Caco-2 (cell line): ENCODE data around the gene PRR36. TPM values are rescaled to one million over a fixed set of nuclear protein-coding genes. Genes with fewer than 3 reads are reported as not detected.

ENCODE experiments used
- BruUV-seq: library from RNA; stranded (reverse); fragments of 400-500 nt; replicated peaks from 2 replicates; lab custom pipeline; 2021; lab: Mats Ljungman, UMichigan
- CTCF ChIA-PET: fragments of 300-600 bp; sonication (Branson Sonifier 250); formaldehyde crosslinking; loops from one replicate; lab custom pipeline; 2022; ENCODE audit warnings: antibody characterized with exemption; lab: Charles Lee
- POLR2A ChIA-PET: fragments of 300-600 bp; sonication (Branson Sonifier 250); formaldehyde crosslinking; loops from one replicate; lab custom pipeline; 2022; ENCODE audit warnings: antibody characterized with exemption; lab: Charles Lee
- DNase-seq, 2 experiments: peaks; one replicate each; pipeline versions ENCODE4 v3.0.0 to v3.0.0-alpha.2; 2020 to 2022
- H3K27me3 ChIP-seq: replicated peaks from 2 replicates; pipeline ENCODE4 v1.6.0; 2011; ENCODE audit warnings: low read length; ENCODE audit not compliant: control insufficient read depth, insufficient read depth
- H3K36me3 ChIP-seq: 2 replicates; pipeline ENCODE4 v1.5.1; 2011; ENCODE audit warnings: low read length; ENCODE audit not compliant: control insufficient read depth, insufficient read depth
- H3K4me1 ChIP-seq: fragments of 250-450 bp; sonication (Bioruptor Pico); 2 replicates; pipeline ENCODE4 v1.5.1; 2020; ENCODE audit warnings: mild to moderate bottlenecking
- H3K4me3 ChIP-seq: 2 replicates; pipeline ENCODE4 v1.5.1; 2011; ENCODE audit warnings: low read depth, mild to moderate bottlenecking, control low read depth, low read length
- H3K9me3 ChIP-seq: fragments of 250-450 bp; sonication (Bioruptor Pico); 2 replicates; pipeline ENCODE4 v1.5.1; 2020; ENCODE audit warnings: mild to moderate bottlenecking, moderate library complexity
- H3K27ac Mint-ChIP-seq: one replicate; pipeline ENCODE4 v1.8.0; 2022; ENCODE audit warnings: mixed read lengths; ENCODE audit not compliant: unreplicated experiment
- H3K27me3 Mint-ChIP-seq: one replicate; pipeline ENCODE4 v1.8.0; 2022; ENCODE audit warnings: mixed read lengths; ENCODE audit not compliant: insufficient read depth, unreplicated experiment
- H3K36me3 Mint-ChIP-seq: one replicate; pipeline ENCODE4 v1.8.0; 2022; ENCODE audit warnings: mild to moderate bottlenecking, mixed read lengths; ENCODE audit not compliant: insufficient read depth, unreplicated experiment
- H3K4me1 Mint-ChIP-seq: one replicate; pipeline ENCODE4 v1.8.0; 2022; ENCODE audit warnings: low read depth, mixed read lengths; ENCODE audit not compliant: unreplicated experiment
- H3K4me3 Mint-ChIP-seq: one replicate; pipeline ENCODE4 v1.8.0; 2022; ENCODE audit warnings: mild to moderate bottlenecking, moderate library complexity, mixed read lengths; ENCODE audit not compliant: unreplicated experiment
- H3K9me3 Mint-ChIP-seq: one replicate; pipeline ENCODE4 v1.8.0; 2022; ENCODE audit warnings: mixed read lengths; ENCODE audit not compliant: unreplicated experiment
- intact Hi-C: fragments of 100-400 bp; cut with micrococcal nuclease; formaldehyde crosslinking; loops from one replicate; pipeline ENCODE4 v1.10.0; 2022; ENCODE audit not compliant: unreplicated experiment
- total RNA-seq: library from RNA; stranded (reverse); gene quantifications from 2 replicates; pipeline ENCODE4 v1.2.3, GENCODE V29; 2022
- TF ChIP-seq, protein P1 (sequence below), 2 experiments: fragments of 200-600 bp in 1 of 2; IDR thresholded peaks; 1 replicate in 1 of 2; 2 replicates in 1 of 2; pipeline versions ENCODE4 v1.5.1 to v1.8.0; 2011 to 2022; ENCODE audit warnings: antibody characterized with exemption in 1 of 2, control low read depth in 1 of 2, inconsistent platforms in 1 of 2, low read depth in 1 of 2, low read length in 1 of 2, mild to moderate bottlenecking in 1 of 2, moderate library complexity in 1 of 2; ENCODE audit not compliant: insufficient read depth in 1 of 2, severe bottlenecking in 1 of 2, unreplicated experiment in 1 of 2

The PRR36 gene
- total RNA-seq, 1 experiment from 2014 or later, result 3.7 TPM

DNA sequence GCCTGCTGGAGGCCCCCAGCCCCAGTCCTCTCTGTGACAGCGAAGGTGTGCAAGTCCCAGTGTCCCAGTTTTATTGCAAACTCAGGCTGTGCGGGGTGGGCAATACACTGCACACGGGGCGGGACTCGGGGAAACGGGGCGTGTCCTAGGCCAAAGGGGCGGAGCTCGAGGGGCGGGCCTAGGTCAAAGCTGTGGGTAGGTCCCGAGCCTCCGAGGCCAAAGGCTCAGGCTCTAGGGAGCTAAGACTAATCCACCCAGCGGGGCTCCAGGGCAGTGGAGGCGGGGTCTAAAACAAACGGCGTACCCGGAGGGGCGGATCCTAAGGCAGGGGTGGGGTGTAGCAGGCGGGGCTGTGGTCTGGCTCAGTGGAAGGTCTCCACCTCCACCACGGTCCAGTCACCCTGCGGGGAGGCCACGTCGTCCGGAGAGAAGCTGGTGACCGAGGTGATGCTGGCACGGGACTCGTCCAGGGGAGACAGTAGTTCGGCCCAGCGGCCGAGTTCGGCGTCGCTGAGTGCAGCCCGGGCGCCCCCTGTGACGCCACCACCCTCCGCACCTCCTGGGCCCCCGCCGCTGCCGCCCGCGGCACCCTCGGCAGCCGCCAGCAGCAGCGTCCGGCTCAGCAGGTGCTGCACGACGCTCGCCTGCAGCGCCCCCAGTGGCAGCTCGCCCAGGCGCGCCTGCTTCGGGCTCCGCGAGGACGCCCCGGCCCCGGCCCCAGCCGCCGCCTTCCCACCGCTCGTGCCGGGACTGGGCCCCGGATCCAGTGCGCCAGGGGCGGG lies 5.3 kb downstream of the PRR36 start:
- BruUV-seq, result no TSS peak
- Histone ChIP-seq H3K4me3 (peak overlapping the region; percentile 77), H3K27me3 (no peaks in the 10 kb centered on the region; the same call in 1 of the 2 replicates), H3K36me3 (no peaks in the 10 kb centered on the region), H3K4me1 (peaks cover 7% of the 10 kb centered on the region), H3K9me3 (no peaks in the 10 kb centered on the region)
- peak; percentile 92 to 94 for DNase-seq
- no peaks in the 10 kb centered on the region for H3K27me3 Mint-ChIP-seq
- intact Hi-C loops, result loop anchor here (1.0 to 2.0 kb wide), 2 partner anchors 34 to 51 kb away; partner anchors contain the start of genes MAP2K7 and SNAPC2
- H3K36me3 Mint-ChIP-seq, result peaks cover 19% of the 10 kb centered on the region
- peaks cover 9% of the 10 kb centered on the region for H3K4me1 Mint-ChIP-seq
- H3K9me3 Mint-ChIP-seq, result no peaks in the 10 kb centered on the region
- TF ChIP-seq, protein P1, sequence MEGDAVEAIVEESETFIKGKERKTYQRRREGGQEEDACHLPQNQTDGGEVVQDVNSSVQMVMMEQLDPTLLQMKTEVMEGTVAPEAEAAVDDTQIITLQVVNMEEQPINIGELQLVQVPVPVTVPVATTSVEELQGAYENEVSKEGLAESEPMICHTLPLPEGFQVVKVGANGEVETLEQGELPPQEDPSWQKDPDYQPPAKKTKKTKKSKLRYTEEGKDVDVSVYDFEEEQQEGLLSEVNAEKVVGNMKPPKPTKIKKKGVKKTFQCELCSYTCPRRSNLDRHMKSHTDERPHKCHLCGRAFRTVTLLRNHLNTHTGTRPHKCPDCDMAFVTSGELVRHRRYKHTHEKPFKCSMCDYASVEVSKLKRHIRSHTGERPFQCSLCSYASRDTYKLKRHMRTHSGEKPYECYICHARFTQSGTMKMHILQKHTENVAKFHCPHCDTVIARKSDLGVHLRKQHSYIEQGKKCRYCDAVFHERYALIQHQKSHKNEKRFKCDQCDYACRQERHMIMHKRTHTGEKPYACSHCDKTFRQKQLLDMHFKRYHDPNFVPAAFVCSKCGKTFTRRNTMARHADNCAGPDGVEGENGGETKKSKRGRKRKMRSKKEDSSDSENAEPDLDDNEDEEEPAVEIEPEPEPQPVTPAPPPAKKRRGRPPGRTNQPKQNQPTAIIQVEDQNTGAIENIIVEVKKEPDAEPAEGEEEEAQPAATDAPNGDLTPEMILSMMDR (IDR thresholded peaks at IDR 0.05; ENCODE audit: insufficient read depth in 1 of 2, low read depth in 1 of 2, low read length in 1 of 2, severe bottlenecking in 1 of 2, unreplicated experiment in 1 of 2), result peak; percentile 53 to 71
- peak overlapping the region; percentile 87 for H3K4me3 Mint-ChIP-seq
- ChIA-PET CTCF (interaction anchor here (0.6 to 2.2 kb wide), 19 partner anchors 11 to 544 kb away, joined by 3 to 50 read pairs (median 6); partner anchors contain the start of genes LRRC8E, MAP2K7, PET100 and SNAPC2), POLR2A (interaction anchor here (0.6 to 2.2 kb wide), 7 partner anchors 20 to 769 kb away, joined by 3 to 21 read pairs (median 15); partner anchors contain the start of genes LRRC8E, MAP2K7, SNAPC2 and TIMM44)
- peak overlapping the region; percentile 89 for H3K27ac Mint-ChIP-seq

DNA sequence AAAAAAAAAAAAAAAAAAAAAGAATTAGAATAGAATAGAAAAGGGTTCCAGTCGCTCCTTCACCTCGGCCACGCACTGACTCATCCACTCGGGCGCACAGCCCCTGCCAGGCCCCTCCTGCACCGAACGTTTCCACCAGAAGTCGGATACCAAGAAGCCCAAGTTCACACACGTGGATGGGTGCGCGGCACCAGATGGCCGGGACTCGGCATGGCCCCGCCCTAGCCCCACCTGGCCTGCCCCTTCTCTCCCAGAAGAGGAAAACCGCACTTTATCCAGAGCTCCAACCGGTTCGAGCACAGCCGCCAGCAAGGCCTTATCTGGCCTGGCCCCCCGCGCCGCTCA lies 5.9 kb downstream of the PRR36 start:
- peaks cover 9% of the 10 kb centered on the region for H3K4me1 Mint-ChIP-seq
- H3K27ac Mint-ChIP-seq, result peak overlapping the region; percentile 89
- CTCF ChIA-PET, result interaction anchor here (0.6 to 2.2 kb wide), 10 partner anchors 10 to 544 kb away, joined by 3 to 50 read pairs (median 12); partner anchors contain the start of genes MAP2K7, PET100, SNAPC2 and TIMM44
- H3K36me3 ChIP-seq, result no peaks in the 10 kb centered on the region
- DNase-seq, result no peak
- no peaks in the 10 kb centered on the region for H3K27me3 Mint-ChIP-seq
- H3K9me3 Mint-ChIP-seq, result no peaks in the 10 kb centered on the region
- intact Hi-C loops, result loop anchor here (2.0 kb wide), 1 partner anchor 35 kb away; the partner anchor contains the start of gene MAP2K7
- H3K36me3 Mint-ChIP-seq, result peaks cover 19% of the 10 kb centered on the region
- POLR2A ChIA-PET, result interaction anchor here (0.6 to 2.2 kb wide), 7 partner anchors 20 to 769 kb away, joined by 3 to 21 read pairs (median 15); partner anchors contain the start of genes LRRC8E, MAP2K7, SNAPC2 and TIMM44
- no TSS peak for BruUV-seq
- H3K9me3 ChIP-seq, result no peaks in the 10 kb centered on the region
- no peaks in the 10 kb centered on the region; the same call in 1 of the 2 replicates for H3K27me3 ChIP-seq
- peaks cover 7% of the 10 kb centered on the region for H3K4me1 ChIP-seq
- TF ChIP-seq, protein P1 (IDR thresholded peaks at IDR 0.05; ENCODE audit: insufficient read depth in 1 of 2, low read depth in 1 of 2, low read length in 1 of 2, severe bottlenecking in 1 of 2, unreplicated experiment in 1 of 2), result no peak
- peak overlapping the region; percentile 87 for H3K4me3 Mint-ChIP-seq
- H3K4me3 ChIP-seq, result peak overlapping the region; percentile 77

DNA sequence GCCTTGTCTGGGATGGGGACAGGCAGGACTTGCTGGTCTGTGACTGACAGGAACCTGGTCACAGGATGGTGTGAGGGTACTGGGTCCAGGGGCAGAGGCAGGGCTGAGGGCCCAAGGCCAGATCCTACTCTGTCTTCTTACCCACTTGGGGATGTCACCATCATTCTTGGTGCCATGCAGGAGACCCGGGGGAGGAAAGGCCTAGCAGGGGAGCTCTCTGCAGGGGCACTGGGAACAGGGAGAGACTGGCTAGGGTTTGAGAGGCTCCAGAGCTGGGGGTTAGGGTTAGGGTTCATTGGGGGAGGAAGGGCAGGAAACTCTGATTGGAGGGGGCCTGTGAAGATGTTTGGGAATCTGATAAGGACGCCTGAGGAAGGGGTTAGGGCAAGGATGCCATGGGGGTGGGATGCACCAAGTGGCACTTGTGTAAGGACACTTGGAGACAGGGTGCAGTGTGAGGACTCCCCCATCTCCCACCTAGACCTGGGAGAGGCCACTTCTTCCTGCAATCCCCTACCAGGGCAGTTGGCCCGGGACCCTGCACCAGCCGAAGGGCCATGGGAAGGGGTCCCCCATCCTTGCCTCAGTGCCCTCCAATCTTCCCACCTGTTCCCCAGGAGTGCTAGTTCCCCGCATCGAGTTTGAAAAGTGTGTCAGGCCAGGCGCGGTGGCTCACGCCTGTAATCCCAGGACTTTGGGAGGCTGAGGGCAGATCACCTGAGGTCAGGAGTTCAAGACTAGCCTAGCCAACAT lies 6.9 kb downstream of the PRR36 start:
- ChIA-PET POLR2A (no interaction called here), CTCF (no interaction called here)
- intact Hi-C loops, result no loop called here
- peaks cover 7% of the 10 kb centered on the region for H3K4me1 ChIP-seq
- no peak for DNase-seq
- no peaks in the 10 kb centered on the region for H3K9me3 Mint-ChIP-seq
- BruUV-seq, result no TSS peak
- peak overlapping the region; percentile 87 for H3K4me3 Mint-ChIP-seq
- H3K27me3 ChIP-seq, result no peaks in the 10 kb centered on the region; the same call in 1 of the 2 replicates
- H3K9me3 ChIP-seq, result no peaks in the 10 kb centered on the region
- no peaks in the 10 kb centered on the region for H3K27me3 Mint-ChIP-seq
- peaks cover 18% of the 10 kb centered on the region for H3K36me3 Mint-ChIP-seq
- no peak overlapping the region for H3K27ac Mint-ChIP-seq
- H3K36me3 ChIP-seq, result no peaks in the 10 kb centered on the region
- TF ChIP-seq, protein P1 (IDR thresholded peaks at IDR 0.05; ENCODE audit: insufficient read depth in 1 of 2, low read depth in 1 of 2, low read length in 1 of 2, severe bottlenecking in 1 of 2, unreplicated experiment in 1 of 2), result no peak
- H3K4me3 ChIP-seq, result no peak overlapping the region
- peaks cover 9% of the 10 kb centered on the region for H3K4me1 Mint-ChIP-seq
